C4-2B (cell line): ENCODE results near the gene UCP2.

Experiments
- ZFX ChIP-seq: fragments of 450-650 bp; IDR thresholded peaks from 2 replicates; pipeline ENCODE4 v1.6.1; 2017
- TF ChIP-seq, protein P1 (sequence below): fragments of 450-650 bp; conservative IDR thresholded peaks from 2 replicates; pipeline ENCODE4 v1.5.1; 2017; ENCODE audit warnings: mild to moderate bottlenecking

- TF ChIP-seq, protein P1, sequence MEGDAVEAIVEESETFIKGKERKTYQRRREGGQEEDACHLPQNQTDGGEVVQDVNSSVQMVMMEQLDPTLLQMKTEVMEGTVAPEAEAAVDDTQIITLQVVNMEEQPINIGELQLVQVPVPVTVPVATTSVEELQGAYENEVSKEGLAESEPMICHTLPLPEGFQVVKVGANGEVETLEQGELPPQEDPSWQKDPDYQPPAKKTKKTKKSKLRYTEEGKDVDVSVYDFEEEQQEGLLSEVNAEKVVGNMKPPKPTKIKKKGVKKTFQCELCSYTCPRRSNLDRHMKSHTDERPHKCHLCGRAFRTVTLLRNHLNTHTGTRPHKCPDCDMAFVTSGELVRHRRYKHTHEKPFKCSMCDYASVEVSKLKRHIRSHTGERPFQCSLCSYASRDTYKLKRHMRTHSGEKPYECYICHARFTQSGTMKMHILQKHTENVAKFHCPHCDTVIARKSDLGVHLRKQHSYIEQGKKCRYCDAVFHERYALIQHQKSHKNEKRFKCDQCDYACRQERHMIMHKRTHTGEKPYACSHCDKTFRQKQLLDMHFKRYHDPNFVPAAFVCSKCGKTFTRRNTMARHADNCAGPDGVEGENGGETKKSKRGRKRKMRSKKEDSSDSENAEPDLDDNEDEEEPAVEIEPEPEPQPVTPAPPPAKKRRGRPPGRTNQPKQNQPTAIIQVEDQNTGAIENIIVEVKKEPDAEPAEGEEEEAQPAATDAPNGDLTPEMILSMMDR, result no peak
- TF ChIP-seq ZFX, result no peak
Observed at GRCh38 chr11:74014880-74015279, 32.2 kb upstream of the UCP2 start.
